T-helper 17 cell (primary cell): ENCODE measurements around the gene SEMA4B. TPM values are rescaled to one million over a fixed set of nuclear protein-coding genes. Genes with fewer than 3 reads are reported as not detected.

Experiments
- ATAC-seq: fragments of 150-1000 bp; cut with Tn5 transposase; 2 replicates; pipeline ENCODE4 v1.10.0; 2021; ENCODE audit warnings: mild to moderate bottlenecking, moderate library complexity
- DNase-seq, 3 donors: peaks; one replicate each; pipeline versions ENCODE4 v3.0.0 to v3.0.0-alpha.2; 2020 to 2021
- H3K9me3 ChIP-seq: one replicate; pipeline ENCODE4 v1.7.0; 2013; ENCODE audit warnings: low read length, mild to moderate bottlenecking; ENCODE audit not compliant: control insufficient read depth, poor library complexity, severe bottlenecking
- H3K27ac Mint-ChIP-seq: one replicate; pipeline ENCODE4 v1.8.0; 2022; ENCODE audit warnings: mild to moderate bottlenecking, moderate library complexity, mixed read lengths
- H3K27me3 Mint-ChIP-seq: one replicate; pipeline ENCODE4 v1.8.0; 2022; ENCODE audit warnings: mixed read lengths
- H3K36me3 Mint-ChIP-seq: one replicate; pipeline ENCODE4 v1.8.0; 2022; ENCODE audit warnings: low read depth, mixed read lengths
- H3K4me1 Mint-ChIP-seq: one replicate; pipeline ENCODE4 v1.8.0; 2022; ENCODE audit warnings: mild to moderate bottlenecking, mixed read lengths
- H3K4me3 Mint-ChIP-seq: one replicate; pipeline ENCODE4 v1.8.0; 2022; ENCODE audit warnings: mild to moderate bottlenecking, moderate library complexity, mixed read lengths
- total RNA-seq, 4 donors: library from RNA in 2 of 4; stranded (reverse) in 2 of 4; gene quantifications; one replicate each; pipeline ENCODE4 v1.2.3 and lab custom pipeline; 2022 to 2026

Gene SEMA4B
- total RNA-seq, 2 donors from 2014 or later, result 15.4 to 23.4 TPM

GRCh38 chr15:90203922-90204321, 2.8 kb downstream of the SEMA4B start:
- H3K9me3 ChIP-seq, result no peaks in the 10 kb centered on the region
- no peak for ATAC-seq
- Mint-ChIP-seq H3K4me3 (no peak overlapping the region), H3K4me1 (peaks cover 22% of the 10 kb centered on the region), H3K27me3 (no peaks in the 10 kb centered on the region), H3K36me3 (no peaks in the 10 kb centered on the region), H3K27ac (no peak overlapping the region)
- no peak for DNase-seq

GRCh38 chr15:90205050-90205848, 4.1 kb downstream of the SEMA4B start:
- no peaks in the 10 kb centered on the region for H3K27me3 Mint-ChIP-seq
- H3K9me3 ChIP-seq, result no peaks in the 10 kb centered on the region
- DNase-seq, result no peak
- no peak overlapping the region for H3K4me3 Mint-ChIP-seq
- H3K27ac Mint-ChIP-seq, result no peak overlapping the region
- peaks cover 3% of the 10 kb centered on the region for H3K36me3 Mint-ChIP-seq
- H3K4me1 Mint-ChIP-seq, result peaks cover 30% of the 10 kb centered on the region
- ATAC-seq, result no peak

DNA sequence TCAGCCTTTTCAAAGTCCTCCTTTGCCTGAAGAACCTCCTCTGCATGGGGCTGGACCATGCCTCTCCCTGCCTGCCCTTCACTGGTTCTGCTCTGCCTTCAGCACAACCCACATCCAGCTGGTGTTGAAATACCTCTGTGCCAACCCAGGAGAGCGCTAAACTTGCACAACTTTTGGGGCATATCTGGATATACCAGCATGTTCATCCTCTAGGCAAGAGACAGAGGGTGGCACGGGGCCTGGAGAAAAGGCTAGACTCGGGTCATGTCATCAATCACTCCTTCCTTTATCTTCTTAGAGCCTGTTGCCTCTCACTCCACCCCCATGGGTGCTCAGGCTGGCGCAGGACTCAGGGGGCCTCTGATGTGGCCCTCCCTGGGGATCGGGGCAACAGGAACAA, 4.8 kb downstream of the SEMA4B start:
- DNase-seq, result no peak
- peaks cover 33% of the 10 kb centered on the region for H3K4me1 Mint-ChIP-seq
- no peak overlapping the region for H3K4me3 Mint-ChIP-seq
- no peaks in the 10 kb centered on the region for H3K9me3 ChIP-seq
- peaks cover 6% of the 10 kb centered on the region for H3K36me3 Mint-ChIP-seq
- no peak for ATAC-seq
- H3K27ac Mint-ChIP-seq, result no peak overlapping the region
- no peaks in the 10 kb centered on the region for H3K27me3 Mint-ChIP-seq

GRCh38 chr15:90207252-90207651, 6.1 kb downstream of the SEMA4B start:
- H3K9me3 ChIP-seq, result no peaks in the 10 kb centered on the region
- H3K36me3 Mint-ChIP-seq, result peaks cover 6% of the 10 kb centered on the region
- no peak overlapping the region for H3K4me3 Mint-ChIP-seq
- H3K4me1 Mint-ChIP-seq, result peaks cover 43% of the 10 kb centered on the region
- no peak for DNase-seq
- H3K27me3 Mint-ChIP-seq, result no peaks in the 10 kb centered on the region
- ATAC-seq, result no peak
- H3K27ac Mint-ChIP-seq, result no peak overlapping the region

GRCh38 chr15:90208356-90208755, 7.2 kb downstream of the SEMA4B start:
- no peaks in the 10 kb centered on the region for H3K9me3 ChIP-seq
- peaks cover 33% of the 10 kb centered on the region for H3K4me1 Mint-ChIP-seq
- H3K4me3 Mint-ChIP-seq, result no peak overlapping the region
- DNase-seq, result no peak
- H3K27ac Mint-ChIP-seq, result no peak overlapping the region
- no peaks in the 10 kb centered on the region for H3K27me3 Mint-ChIP-seq
- no peak for ATAC-seq
- peaks cover 6% of the 10 kb centered on the region for H3K36me3 Mint-ChIP-seq

DNA sequence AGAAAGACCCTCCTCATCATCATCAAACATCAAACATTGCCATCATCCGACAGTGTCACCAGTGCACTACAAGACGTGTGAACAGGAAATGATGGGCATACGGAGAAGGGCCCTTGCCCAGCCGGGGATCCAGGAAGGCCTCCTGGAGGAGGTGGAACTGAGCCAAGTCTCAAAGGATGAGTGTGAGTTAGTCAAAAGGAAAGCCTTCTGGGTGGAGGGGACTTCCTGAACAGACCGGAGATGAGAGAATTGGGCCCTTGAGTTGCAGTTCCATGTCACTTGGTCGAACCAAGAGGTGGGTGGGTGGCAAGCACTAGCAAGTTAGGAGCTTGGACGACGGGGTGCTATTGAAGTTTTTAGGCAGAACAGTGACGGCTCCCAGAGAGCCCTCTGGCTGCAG, 8.5 kb downstream of the SEMA4B start:
- peaks cover 6% of the 10 kb centered on the region for H3K36me3 Mint-ChIP-seq
- peak overlapping the region; percentile 65 for H3K4me3 Mint-ChIP-seq
- H3K27ac Mint-ChIP-seq, result peak overlapping the region; percentile 70
- H3K27me3 Mint-ChIP-seq, result no peaks in the 10 kb centered on the region
- DNase-seq (no peak), ATAC-seq (no peak)
- no peaks in the 10 kb centered on the region for H3K9me3 ChIP-seq
- peaks cover 33% of the 10 kb centered on the region for H3K4me1 Mint-ChIP-seq

DNA sequence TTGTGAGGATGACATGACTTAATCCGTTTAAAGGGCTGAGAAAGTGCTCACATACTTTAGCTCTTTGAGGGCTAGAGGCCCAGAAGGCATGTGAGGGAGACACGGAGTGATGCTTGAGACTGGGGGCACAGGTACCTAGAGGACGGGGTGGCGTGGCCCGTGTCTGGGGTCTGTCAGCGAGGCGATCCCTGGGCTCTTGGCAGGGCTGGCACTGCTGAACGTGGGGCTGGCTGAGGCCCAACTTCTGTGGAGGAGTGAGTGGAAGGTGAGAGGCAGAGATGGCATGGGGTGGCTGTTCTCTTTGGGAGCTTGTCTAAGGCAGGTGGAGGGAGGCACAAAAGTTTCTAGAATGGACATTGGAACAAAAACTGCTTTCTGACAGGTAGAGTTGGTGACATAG, 9.5 kb downstream of the SEMA4B start:
- ATAC-seq (no peak), DNase-seq (no peak)
- peaks cover 31% of the 10 kb centered on the region for H3K4me1 Mint-ChIP-seq
- H3K27me3 Mint-ChIP-seq, result no peaks in the 10 kb centered on the region
- peak overlapping the region; percentile 70 for H3K27ac Mint-ChIP-seq
- no peaks in the 10 kb centered on the region for H3K9me3 ChIP-seq
- peaks cover 6% of the 10 kb centered on the region for H3K36me3 Mint-ChIP-seq
- peak overlapping the region; percentile 43 for H3K4me3 Mint-ChIP-seq

- no peaks in the 10 kb centered on the region for H3K27me3 Mint-ChIP-seq
- H3K9me3 ChIP-seq, result no peaks in the 10 kb centered on the region
- no peak for ATAC-seq
- no peak for DNase-seq
- peaks cover 31% of the 10 kb centered on the region for H3K4me1 Mint-ChIP-seq
- no peak overlapping the region for H3K27ac Mint-ChIP-seq
- peaks cover 6% of the 10 kb centered on the region for H3K36me3 Mint-ChIP-seq
- H3K4me3 Mint-ChIP-seq, result peak overlapping the region; percentile 43
Measured at GRCh38 chr15:90211009-90211408, 9.9 kb downstream of the SEMA4B start.

- Mint-ChIP-seq H3K27ac (peak overlapping the region; percentile 29), H3K4me1 (peaks cover 34% of the 10 kb centered on the region), H3K27me3 (no peaks in the 10 kb centered on the region)
Measured at GRCh38 chr15:90211440-90212143, 10.5 kb downstream of the SEMA4B start.

GRCh38 chr15:90212221-90213098, 11.3 kb downstream of the SEMA4B start:
- H3K4me1 Mint-ChIP-seq, result peaks cover 34% of the 10 kb centered on the region
- H3K27ac Mint-ChIP-seq, result peak overlapping the region; percentile 32

More at GRCh38 chr15:90211440-90212143, 10.5 kb downstream of the SEMA4B start:
- no peaks in the 10 kb centered on the region for H3K9me3 ChIP-seq
- Mint-ChIP-seq H3K36me3 (peaks cover 6% of the 10 kb centered on the region), H3K4me3 (no peak overlapping the region)
- DNase-seq, result no peak
- ATAC-seq, result no peak

DNA sequence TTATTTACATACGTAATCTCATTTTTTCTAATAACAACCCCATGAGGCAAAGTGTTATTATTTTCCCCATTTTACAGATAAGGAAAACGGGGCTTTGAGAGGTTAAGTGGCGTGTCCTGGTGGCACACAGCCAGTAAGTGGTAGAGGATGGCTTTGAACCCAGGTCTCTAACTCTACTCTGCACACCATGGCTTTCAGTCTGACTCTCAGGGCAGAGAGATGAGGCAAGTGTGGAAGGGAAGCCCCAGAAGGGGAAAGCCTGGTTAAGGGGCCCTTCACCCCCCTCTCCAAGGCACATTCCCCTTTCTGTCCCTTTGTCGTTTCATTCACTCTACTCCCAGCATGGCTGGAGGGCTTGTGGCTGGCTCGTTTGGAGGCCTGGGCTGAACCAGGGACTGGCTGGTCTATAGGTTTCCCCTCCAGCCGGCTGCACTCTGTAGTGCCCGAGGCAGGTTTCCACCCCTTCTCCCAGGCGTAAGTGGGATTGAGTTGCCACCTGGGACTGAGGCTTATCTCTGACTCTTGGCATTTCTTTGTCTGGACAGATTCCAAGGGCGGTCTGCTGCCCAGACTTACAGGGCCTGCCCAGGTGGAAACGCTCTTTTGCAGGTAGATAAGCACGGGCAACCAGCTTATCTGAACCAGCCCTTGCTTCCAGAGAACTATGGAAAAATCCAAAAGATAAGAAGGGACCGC, 12.1 kb downstream of the SEMA4B start:
- peaks cover 34% of the 10 kb centered on the region for H3K4me1 Mint-ChIP-seq
- peak overlapping the region; percentile 4 for H3K27ac Mint-ChIP-seq
- no peak for ATAC-seq

More at GRCh38 chr15:90212221-90213098, 11.3 kb downstream of the SEMA4B start:
- Mint-ChIP-seq H3K27me3 (no peaks in the 10 kb centered on the region), H3K4me3 (no peak overlapping the region), H3K36me3 (peaks cover 6% of the 10 kb centered on the region)
- no peak for DNase-seq
- H3K9me3 ChIP-seq, result no peaks in the 10 kb centered on the region
- ATAC-seq, result no peak

GRCh38 chr15:90213818-90214204, 12.7 kb downstream of the SEMA4B start:
- H3K36me3 Mint-ChIP-seq, result peaks cover 6% of the 10 kb centered on the region
- H3K27me3 Mint-ChIP-seq, result no peaks in the 10 kb centered on the region
- peak overlapping the region; percentile 4 for H3K27ac Mint-ChIP-seq
- DNase-seq (no peak), ATAC-seq (peak; percentile 68)
- H3K9me3 ChIP-seq, result no peaks in the 10 kb centered on the region
- peaks cover 34% of the 10 kb centered on the region for H3K4me1 Mint-ChIP-seq
- H3K4me3 Mint-ChIP-seq, result no peak overlapping the region

More for the DNA sequence above, 12.1 kb downstream of the SEMA4B start:
- H3K4me3 Mint-ChIP-seq, result no peak overlapping the region
- no peak for DNase-seq
- H3K27me3 Mint-ChIP-seq, result no peaks in the 10 kb centered on the region
- peaks cover 6% of the 10 kb centered on the region for H3K36me3 Mint-ChIP-seq
- no peaks in the 10 kb centered on the region for H3K9me3 ChIP-seq
